Tibial nerve (tissue), 3 donors: Measurements from ENCODE around the gene KANSL1L.

Source experiments
- POLR2A ChIP-seq, 2 donors: fragments of 450-650 bp; IDR thresholded peaks; one replicate each; pipeline ENCODE4 v1.6.1; 2017; ENCODE audit warnings: antibody characterized with exemption in 2 of 2, mild to moderate bottlenecking in 2 of 2, moderate library complexity in 2 of 2
- TF ChIP-seq, protein P1 (sequence below), 5 experiments: fragments of 200-600 bp in 3 of 5; fragments of 450-650 bp in 2 of 5; sonication (generic) in 3 of 5; IDR thresholded peaks; one replicate each; pipeline ENCODE4 v1.5.1; 2016 to 2019; ENCODE audit warnings: antibody characterized with exemption in 5 of 5, mild to moderate bottlenecking in 3 of 5, moderate library complexity in 2 of 5

DNA sequence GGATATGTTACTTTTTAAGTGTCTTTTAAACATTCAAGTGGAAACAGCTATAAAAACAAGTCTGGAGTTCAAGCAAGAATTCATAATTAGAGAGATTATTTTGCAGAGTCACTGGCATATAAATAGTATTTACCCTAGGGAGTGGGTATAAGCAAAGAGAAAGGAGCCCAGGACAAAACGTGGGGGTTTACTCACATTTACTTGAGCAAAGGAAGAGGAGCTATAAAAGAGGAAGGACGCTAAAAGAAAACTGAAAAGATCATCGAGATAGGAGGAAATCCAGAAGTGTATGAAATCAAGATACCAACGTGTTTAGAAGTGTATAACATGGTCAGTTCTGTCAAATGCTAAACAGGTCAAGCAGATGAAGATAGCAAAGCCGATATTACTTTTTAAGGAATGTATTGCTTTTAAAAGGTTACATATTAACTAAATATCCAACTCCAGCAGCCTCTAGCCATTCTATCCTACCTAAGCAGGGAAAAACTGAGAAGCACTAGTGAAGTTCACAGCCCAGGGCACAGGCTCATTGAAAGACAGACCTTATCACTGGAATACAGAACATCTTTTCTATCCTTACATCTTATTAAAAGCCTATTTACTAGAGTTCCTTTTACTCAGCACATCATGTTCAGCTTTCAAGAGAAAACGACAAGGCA lies 8.6 kb downstream of the KANSL1L start:
- no peak for TF ChIP-seq POLR2A (IDR thresholded peaks at IDR 0.05)
- TF ChIP-seq, protein P1, sequence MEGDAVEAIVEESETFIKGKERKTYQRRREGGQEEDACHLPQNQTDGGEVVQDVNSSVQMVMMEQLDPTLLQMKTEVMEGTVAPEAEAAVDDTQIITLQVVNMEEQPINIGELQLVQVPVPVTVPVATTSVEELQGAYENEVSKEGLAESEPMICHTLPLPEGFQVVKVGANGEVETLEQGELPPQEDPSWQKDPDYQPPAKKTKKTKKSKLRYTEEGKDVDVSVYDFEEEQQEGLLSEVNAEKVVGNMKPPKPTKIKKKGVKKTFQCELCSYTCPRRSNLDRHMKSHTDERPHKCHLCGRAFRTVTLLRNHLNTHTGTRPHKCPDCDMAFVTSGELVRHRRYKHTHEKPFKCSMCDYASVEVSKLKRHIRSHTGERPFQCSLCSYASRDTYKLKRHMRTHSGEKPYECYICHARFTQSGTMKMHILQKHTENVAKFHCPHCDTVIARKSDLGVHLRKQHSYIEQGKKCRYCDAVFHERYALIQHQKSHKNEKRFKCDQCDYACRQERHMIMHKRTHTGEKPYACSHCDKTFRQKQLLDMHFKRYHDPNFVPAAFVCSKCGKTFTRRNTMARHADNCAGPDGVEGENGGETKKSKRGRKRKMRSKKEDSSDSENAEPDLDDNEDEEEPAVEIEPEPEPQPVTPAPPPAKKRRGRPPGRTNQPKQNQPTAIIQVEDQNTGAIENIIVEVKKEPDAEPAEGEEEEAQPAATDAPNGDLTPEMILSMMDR (IDR thresholded peaks at IDR 0.05), result no peak
